CD14-positive monocyte (primary cell): ENCODE data around the gene CCDC88C. TPM values are rescaled to one million over a fixed set of nuclear protein-coding genes. Genes with fewer than 3 reads are reported as not detected.

ENCODE experiments used
- DNase-seq, 3 donors: peaks; one replicate each; pipeline ENCODE4 v3.0.0-alpha.2; 2011 to 2022
- H2AFZ ChIP-seq: 2 replicates; pipeline ENCODE4 v1.6.0; 2012; ENCODE audit warnings: mild to moderate bottlenecking, low read depth, low read length, inconsistent platforms; ENCODE audit not compliant: insufficient read depth, poor library complexity, severe bottlenecking
- H3K27ac ChIP-seq, 2 donors: 1 replicate in 1 of 2; 2 replicates in 1 of 2; pipeline ENCODE4 v1.5.1; 2012 to 2013; ENCODE audit warnings: low read length in 2 of 2, control low read depth in 1 of 2, inconsistent platforms in 1 of 2, low read depth in 1 of 2, mild to moderate bottlenecking in 1 of 2
- H3K27me3 ChIP-seq, 2 donors: one replicate each; pipeline versions ENCODE4 v1.6.0 to v1.6.1; 2011 to 2013; ENCODE audit warnings: low read length in 2 of 2; ENCODE audit not compliant: control insufficient read depth in 2 of 2, insufficient read depth in 2 of 2
- H3K36me3 ChIP-seq, 2 donors: replicated peaks in 1 of 2; 1 replicate in 1 of 2; 2 replicates in 1 of 2; pipeline versions ENCODE4 v1.5.1 to v1.6.1; 2012 to 2013; ENCODE audit warnings: low read length in 2 of 2, control low read depth in 1 of 2, inconsistent platforms in 1 of 2, mild to moderate bottlenecking in 1 of 2; ENCODE audit not compliant: insufficient read depth in 2 of 2, control insufficient read depth in 1 of 2
- H3K4me1 ChIP-seq, 2 donors: 1 replicate in 1 of 2; 2 replicates in 1 of 2; pipeline versions ENCODE4 v1.5.1 to v1.6.1; 2012 to 2013; ENCODE audit warnings: low read length in 2 of 2, control low read depth in 1 of 2, inconsistent platforms in 1 of 2, mild to moderate bottlenecking in 1 of 2, moderate library complexity in 1 of 2; ENCODE audit not compliant: insufficient read depth in 2 of 2, control insufficient read depth in 1 of 2
- H3K4me2 ChIP-seq: replicated peaks from 2 replicates; pipeline ENCODE3; 2012; ENCODE audit warnings: low read length, moderate library complexity, mild to moderate bottlenecking; ENCODE audit not compliant: poor library complexity, severe bottlenecking; ENCODE audit errors: extremely low read depth
- H3K4me3 ChIP-seq, 3 experiments: fragments of 200-600 bp in 1 of 3; sonication (generic) in 1 of 3; replicated peaks in 1 of 3; 1 replicate in 2 of 3; 2 replicates in 1 of 3; pipeline ENCODE4 v1.5.1; 2011 to 2013; ENCODE audit warnings: low read length in 3 of 3, mild to moderate bottlenecking in 3 of 3, control low read depth in 2 of 3, low read depth in 2 of 3, inconsistent platforms in 1 of 3, moderate library complexity in 1 of 3
- H3K79me2 ChIP-seq: 2 replicates; pipeline ENCODE4 v1.6.0; 2012; ENCODE audit warnings: mild to moderate bottlenecking, control low read depth, inconsistent platforms, low read length, moderate library complexity; ENCODE audit not compliant: insufficient read depth
- H3K9ac ChIP-seq: 2 replicates; pipeline ENCODE4 v1.6.0; 2017; ENCODE audit warnings: low read length, mild to moderate bottlenecking; ENCODE audit not compliant: insufficient read depth, poor library complexity, severe bottlenecking
- H3K9me3 ChIP-seq, 2 donors: replicated peaks in 1 of 2; 1 replicate in 1 of 2; 2 replicates in 1 of 2; pipeline versions ENCODE4 v1.5.1 to v1.6.1; 2012 to 2013; ENCODE audit warnings: low read length in 2 of 2, control low read depth in 1 of 2; ENCODE audit not compliant: control insufficient read depth in 1 of 2, insufficient read depth in 1 of 2
- H4K20me1 ChIP-seq: 2 replicates; pipeline ENCODE4 v1.6.0; 2012; ENCODE audit warnings: mild to moderate bottlenecking, low read length, control low read depth, moderate library complexity; ENCODE audit not compliant: insufficient read depth
- H3K27ac Mint-ChIP-seq, 7 donors: one replicate each; pipeline ENCODE4 v1.8.0; 2020; ENCODE audit warnings: mild to moderate bottlenecking in 7 of 7, mixed read lengths in 7 of 7, moderate library complexity in 6 of 7, inconsistent platforms in 2 of 7
- H3K27me3 Mint-ChIP-seq, 3 donors: one replicate each; pipeline ENCODE4 v1.8.0; 2021 to 2022; ENCODE audit warnings: low read depth in 3 of 3, mild to moderate bottlenecking in 3 of 3, mixed read lengths in 3 of 3, moderate library complexity in 3 of 3, inconsistent platforms in 1 of 3
- H3K36me3 Mint-ChIP-seq, 2 donors: one replicate each; pipeline ENCODE4 v1.8.0; 2020; ENCODE audit warnings: mixed read lengths in 2 of 2, inconsistent platforms in 1 of 2, mild to moderate bottlenecking in 1 of 2
- H3K4me1 Mint-ChIP-seq: one replicate; pipeline ENCODE4 v1.8.0; 2020; ENCODE audit warnings: mild to moderate bottlenecking, mixed read lengths
- H3K4me3 Mint-ChIP-seq, 2 donors: one replicate each; pipeline ENCODE4 v1.8.0; 2020; ENCODE audit warnings: mild to moderate bottlenecking in 2 of 2, mixed read lengths in 2 of 2, moderate library complexity in 1 of 2
- H3K9me3 Mint-ChIP-seq, 7 donors: one replicate each; pipeline ENCODE4 v1.8.0; 2020 to 2022; ENCODE audit warnings: mixed read lengths in 7 of 7, mild to moderate bottlenecking in 6 of 7, moderate library complexity in 6 of 7, inconsistent platforms in 2 of 7
- WGBS: methylation state at CpG from one replicate; pipeline ENCODE4 v1.1.5; 2013; ENCODE audit warnings: missing lambda C conversion rate; ENCODE audit not compliant: insufficient coverage; 5-methylcytosine and 5-hydroxymethylcytosine counted together
- intact Hi-C, 2 donors: fragments of 100-400 bp; cut with micrococcal nuclease; formaldehyde crosslinking; loops; one replicate each; pipeline versions ENCODE4 v1.15.0 to v1.15.1; 2023
- polyA plus RNA-seq, 3 donors: library from polyadenylated mRNA; depleted of rRNA in 1 of 3; unstranded in 2 of 3; stranded (reverse) in 1 of 3; fragments of 300-500 nt in 2 of 3; fragments of >200 nt in 1 of 3; fragmentation: Illumina TruSeq in 2 of 3; gene quantifications; 1 replicate in 2 of 3; 2 replicates in 1 of 3; pipeline ENCODE4 v1.2.3, GENCODE V29; 2012 to 2021
- TF ChIP-seq, protein P1 (sequence below): fragments of 200-600 bp; IDR thresholded peaks from one replicate; pipeline ENCODE4 v1.8.0; 2022; ENCODE audit warnings: antibody characterized with exemption, mild to moderate bottlenecking

Gene CCDC88C
- polyA plus RNA-seq, 3 donors = 11.6 to 69.7 (median 12.3) TPM

DNA sequence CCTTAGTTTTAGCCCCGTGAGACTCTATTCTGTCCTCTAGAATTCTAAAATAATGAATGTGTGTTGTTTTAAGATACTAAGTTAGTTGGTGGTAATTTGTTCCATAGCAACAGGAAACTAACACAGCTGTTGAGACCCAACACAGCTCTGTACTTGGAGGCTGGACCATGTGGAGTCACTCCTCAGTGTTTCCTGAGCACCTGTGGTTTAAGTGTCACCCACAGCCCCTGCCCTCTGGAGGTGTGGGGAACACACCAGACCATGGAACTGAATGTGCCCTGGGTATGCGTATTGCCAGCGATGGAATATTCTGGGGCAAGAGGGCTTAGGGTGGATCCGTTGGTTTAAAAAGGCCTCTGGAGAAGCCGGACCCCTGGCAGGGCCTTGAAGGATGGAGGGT, 156.5 kb downstream of the CCDC88C start:
- Mint-ChIP-seq H3K36me3 (peaks cover 0 to 7% of the 10 kb centered on the region in 2 donors), H3K27ac (no peak overlapping the region), H3K4me1 (peaks cover 20% of the 10 kb centered on the region), H3K4me3 (no peak overlapping the region), H3K27me3 (peaks cover 39 to 59% (median 42%) of the 10 kb centered on the region in 3 donors), H3K9me3 (peaks cover 2 to 7% (median 5%) of the 10 kb centered on the region in 7 donors)
- intact Hi-C loops = no loop called here
- TF ChIP-seq, protein P1, sequence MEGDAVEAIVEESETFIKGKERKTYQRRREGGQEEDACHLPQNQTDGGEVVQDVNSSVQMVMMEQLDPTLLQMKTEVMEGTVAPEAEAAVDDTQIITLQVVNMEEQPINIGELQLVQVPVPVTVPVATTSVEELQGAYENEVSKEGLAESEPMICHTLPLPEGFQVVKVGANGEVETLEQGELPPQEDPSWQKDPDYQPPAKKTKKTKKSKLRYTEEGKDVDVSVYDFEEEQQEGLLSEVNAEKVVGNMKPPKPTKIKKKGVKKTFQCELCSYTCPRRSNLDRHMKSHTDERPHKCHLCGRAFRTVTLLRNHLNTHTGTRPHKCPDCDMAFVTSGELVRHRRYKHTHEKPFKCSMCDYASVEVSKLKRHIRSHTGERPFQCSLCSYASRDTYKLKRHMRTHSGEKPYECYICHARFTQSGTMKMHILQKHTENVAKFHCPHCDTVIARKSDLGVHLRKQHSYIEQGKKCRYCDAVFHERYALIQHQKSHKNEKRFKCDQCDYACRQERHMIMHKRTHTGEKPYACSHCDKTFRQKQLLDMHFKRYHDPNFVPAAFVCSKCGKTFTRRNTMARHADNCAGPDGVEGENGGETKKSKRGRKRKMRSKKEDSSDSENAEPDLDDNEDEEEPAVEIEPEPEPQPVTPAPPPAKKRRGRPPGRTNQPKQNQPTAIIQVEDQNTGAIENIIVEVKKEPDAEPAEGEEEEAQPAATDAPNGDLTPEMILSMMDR = no peak
- peaks cover 27 to 48% of the 10 kb centered on the region in 2 donors for H3K27me3 ChIP-seq
- H4K20me1 ChIP-seq = peaks cover 6% of the 10 kb centered on the region
- no peak overlapping the region for H3K27ac ChIP-seq
- no peak overlapping the region for H3K9ac ChIP-seq
- H2AFZ ChIP-seq = no peak overlapping the region
- DNase-seq = no peak
- H3K4me2 ChIP-seq = no peak overlapping the region
- 92% methylated on average over 4 of the region's 5 CpGs for WGBS
- no peaks in the 10 kb centered on the region for H3K79me2 ChIP-seq
- peaks cover 0 to 3% of the 10 kb centered on the region in 2 donors for H3K9me3 ChIP-seq
- peaks cover 8 to 16% of the 10 kb centered on the region in 2 donors for H3K4me1 ChIP-seq
- no peaks in the 10 kb centered on the region for H3K36me3 ChIP-seq
- H3K4me3 ChIP-seq = no peak overlapping the region

DNA sequence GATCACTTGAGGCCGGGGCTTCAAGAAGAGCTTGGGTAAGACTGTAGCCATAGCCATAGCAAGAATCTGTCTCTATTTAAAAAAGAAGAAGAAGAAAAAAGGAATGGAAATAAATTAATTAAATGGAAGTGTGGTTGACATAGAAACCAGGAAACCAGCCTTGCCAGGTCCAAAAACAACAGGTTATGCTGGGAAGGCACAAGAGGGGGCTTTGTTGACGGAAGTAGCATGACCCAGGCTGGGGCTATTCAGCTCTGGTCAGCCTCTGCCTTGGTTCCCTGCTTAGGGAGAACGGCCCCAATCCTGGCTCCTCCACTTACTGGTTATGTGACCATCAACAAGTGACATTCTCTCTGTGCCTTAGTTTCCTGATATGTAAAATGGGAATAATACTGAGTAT, 158.7 kb downstream of the CCDC88C start:
- no peaks in the 10 kb centered on the region for H4K20me1 ChIP-seq
- no peak overlapping the region for H3K4me2 ChIP-seq
- DNase-seq = no peak
- intact Hi-C loops = no loop called here
- no peak overlapping the region for H3K9ac ChIP-seq
- WGBS = 93% methylated on average over 2 of the region's 3 CpGs
- peaks cover 14 to 43% of the 10 kb centered on the region in 2 donors for H3K27me3 ChIP-seq
- H3K27ac ChIP-seq = no peak overlapping the region
- Mint-ChIP-seq H3K27me3 (peaks cover 29 to 57% (median 37%) of the 10 kb centered on the region in 3 donors), H3K27ac (peak overlapping the region in 1 of 7 donors; percentile 7), H3K4me1 (peaks cover 20% of the 10 kb centered on the region), H3K4me3 (peak overlapping the region in 1 of 2 donors; percentile 39), H3K9me3 (peaks cover 0 to 7% (median 2%) of the 10 kb centered on the region in 7 donors), H3K36me3 (peaks cover 0 to 5% of the 10 kb centered on the region in 2 donors)
- H2AFZ ChIP-seq = no peak overlapping the region
- H3K9me3 ChIP-seq = peaks cover 0 to 2% of the 10 kb centered on the region in 2 donors
- H3K4me1 ChIP-seq = peaks cover 2 to 8% of the 10 kb centered on the region in 2 donors
- no peaks in the 10 kb centered on the region for H3K36me3 ChIP-seq
- TF ChIP-seq, protein P1 = no peak
- no peaks in the 10 kb centered on the region for H3K79me2 ChIP-seq
- H3K4me3 ChIP-seq = no peak overlapping the region
